ENCODE data around the gene ABHD2.
"Not testable (repeated sequence)": the region's sequence is repeated elsewhere in the genome, so short reads cannot be mapped to it uniquely, and the experiment has no call there.

ABHD2 gene

DNA sequence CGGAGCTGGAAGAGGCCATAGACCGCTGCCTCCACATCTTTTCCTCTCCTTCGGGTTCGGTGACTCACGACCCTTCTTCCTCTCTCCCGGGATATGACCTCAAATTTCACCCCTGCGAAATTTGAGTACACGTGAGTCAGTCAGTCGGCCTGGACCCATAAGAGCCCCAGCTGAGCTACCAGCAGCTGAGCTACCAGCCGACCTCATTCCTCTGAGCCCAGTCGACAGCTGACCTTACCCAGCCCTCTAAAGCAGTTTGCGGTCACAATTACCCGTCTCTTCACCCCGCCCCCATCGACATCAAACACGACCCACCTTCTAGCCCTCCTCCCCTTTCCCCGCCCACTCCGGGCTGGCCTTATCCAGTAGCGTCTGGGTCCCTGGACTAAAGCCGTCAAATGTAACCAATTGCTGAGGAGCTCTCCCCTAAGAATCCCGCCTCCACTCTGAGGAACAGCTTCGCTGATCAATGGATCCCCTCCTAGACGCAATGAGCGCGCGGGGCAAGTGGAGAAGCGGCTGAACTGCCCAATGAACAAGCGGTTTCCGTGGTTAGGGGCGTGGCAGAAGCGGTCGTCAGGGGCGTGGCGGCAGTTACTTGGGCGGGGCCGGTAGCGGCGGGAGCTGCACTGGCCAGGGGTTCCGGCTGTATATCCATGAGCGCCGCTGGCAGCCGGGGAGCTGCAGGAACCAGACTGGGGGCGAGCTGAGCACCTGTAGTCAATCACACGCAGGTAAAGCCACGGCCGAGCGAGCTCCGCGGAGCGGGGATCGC is at the start of gene ABHD2:
Gene ABHD2, plus strand, starts transcription at position 627 of the 775 bp plus-strand sequence. CDS start 27,872 bp downstream, outside the sequence.
- peak; percentile 96 for DNase-seq

DNA sequence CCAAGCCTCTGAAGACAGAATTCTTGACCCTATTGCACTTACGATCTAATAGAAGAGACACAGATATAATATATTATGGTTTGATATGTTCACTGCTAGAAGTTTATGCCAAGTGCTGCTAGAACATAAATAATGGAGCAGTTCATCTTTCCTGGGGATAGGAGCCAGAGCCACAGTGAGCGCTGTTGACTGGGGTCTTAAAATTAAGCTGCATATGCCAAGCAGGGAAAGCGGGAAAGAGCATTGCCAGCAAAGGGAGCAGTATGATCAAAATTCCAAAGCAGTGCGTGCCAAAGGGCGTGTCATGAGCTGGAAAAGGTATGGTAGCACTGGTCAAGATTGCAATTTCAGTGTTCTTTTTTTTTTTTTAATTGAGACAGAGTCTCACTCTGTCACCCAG is 49.1 kb upstream of the ABHD2 start:
- DNase-seq: no peak

GRCh38 chr15:89041507-89041906 is 46.7 kb upstream of the ABHD2 start:
- no peak for DNase-seq

- no peak for DNase-seq
Measured at GRCh38 chr15:89042387-89042786, 45.9 kb upstream of the ABHD2 start.

GRCh38 chr15:89043031-89044002 is 44.9 kb upstream of the ABHD2 start:
- no peak for DNase-seq

GRCh38 chr15:89049016-89049666 is 39.1 kb upstream of the ABHD2 start:
- not testable (repeated sequence) for DNase-seq

DNA sequence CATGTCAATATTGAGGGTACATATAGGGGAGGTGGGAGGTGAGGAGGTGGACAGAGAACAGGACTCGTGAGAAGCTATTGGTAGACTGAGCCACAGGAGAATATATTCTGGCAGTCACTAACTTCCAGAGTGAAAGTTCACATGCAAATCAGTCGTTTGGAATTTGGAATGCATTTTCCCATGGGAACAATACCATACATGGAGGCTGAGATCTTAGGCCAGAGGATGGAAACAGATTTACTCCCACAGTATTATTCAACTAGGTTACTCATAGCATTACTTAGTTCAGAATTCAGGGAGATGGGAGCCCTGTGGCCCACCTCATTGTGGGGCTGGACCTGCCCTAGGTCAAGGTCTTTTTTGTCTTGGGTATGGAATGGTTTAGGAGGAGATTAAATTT is 36.4 kb upstream of the ABHD2 start:
- DNase-seq: no peak

DNA sequence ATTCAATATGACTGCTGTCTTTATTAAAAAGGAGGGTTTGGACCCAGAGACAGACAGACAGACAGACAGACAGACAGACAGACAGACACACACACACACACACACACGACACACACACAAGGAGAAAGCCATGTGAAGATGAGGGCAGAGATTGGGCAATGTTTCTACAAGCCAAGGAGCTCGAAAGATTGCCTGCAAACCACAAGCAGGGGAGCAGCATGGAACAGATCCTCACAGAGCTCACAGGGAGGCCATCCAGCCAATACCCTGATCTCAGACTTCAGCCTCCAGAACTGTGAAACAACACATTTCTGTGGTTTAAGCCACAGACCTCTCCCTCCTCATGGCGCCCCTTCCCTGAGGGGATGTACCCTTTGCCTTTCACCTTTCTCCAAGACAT is 35.8 kb upstream of the ABHD2 start:
- no peak for DNase-seq

GRCh38 chr15:89054873-89055272 is 33.4 kb upstream of the ABHD2 start:
- no peak for DNase-seq

DNA sequence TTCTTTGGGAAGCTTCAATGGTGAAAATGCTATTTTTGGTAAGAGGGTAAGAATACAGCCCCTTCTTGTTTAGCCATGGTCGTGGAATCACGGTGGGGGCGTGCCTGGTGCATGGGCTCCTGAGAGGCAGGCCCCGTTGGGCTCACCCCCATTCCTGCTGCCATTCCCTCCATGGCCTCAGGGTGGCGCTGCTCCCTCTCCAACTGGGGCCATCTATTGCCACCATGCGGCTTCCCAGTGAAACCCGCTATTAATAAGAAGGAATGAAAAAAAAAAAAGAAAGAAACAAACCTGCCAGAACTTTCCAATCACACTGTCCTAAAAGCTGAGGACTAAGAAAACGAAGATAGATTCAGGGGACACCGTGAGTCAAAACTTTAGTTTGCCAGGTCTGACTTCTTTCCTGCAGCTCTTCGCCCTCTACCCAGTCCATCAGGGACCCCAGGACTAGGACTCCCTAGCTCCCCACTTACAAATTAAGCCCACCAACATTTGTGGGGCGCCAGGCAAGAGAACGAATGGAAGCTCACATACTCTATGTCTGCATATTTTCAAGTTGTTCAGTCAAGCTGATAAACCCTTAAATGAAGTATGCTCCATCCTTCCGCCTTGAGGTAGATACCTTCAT is 30.6 kb upstream of the ABHD2 start:
- peak; percentile 83 for DNase-seq

DNA sequence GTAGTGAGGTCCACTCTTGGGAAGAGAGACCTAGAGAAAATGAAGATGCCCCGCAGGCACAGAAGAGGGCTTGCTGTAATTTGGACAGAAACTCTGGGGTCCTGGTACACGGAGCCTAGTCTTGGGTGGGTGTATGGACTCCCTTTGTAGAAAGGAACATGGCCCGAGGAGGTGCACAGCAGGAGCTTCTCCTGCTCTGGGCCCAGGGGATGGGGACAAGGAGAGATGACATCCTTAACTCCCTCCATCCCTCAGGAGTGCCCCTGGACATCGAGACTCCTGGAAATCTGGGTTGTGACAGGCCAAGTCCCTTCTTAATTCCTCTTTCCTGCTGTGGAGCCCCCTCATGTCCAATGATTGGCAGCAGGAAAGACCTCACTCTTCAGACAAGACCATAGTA is 29.9 kb upstream of the ABHD2 start:
- no peak for DNase-seq

DNA sequence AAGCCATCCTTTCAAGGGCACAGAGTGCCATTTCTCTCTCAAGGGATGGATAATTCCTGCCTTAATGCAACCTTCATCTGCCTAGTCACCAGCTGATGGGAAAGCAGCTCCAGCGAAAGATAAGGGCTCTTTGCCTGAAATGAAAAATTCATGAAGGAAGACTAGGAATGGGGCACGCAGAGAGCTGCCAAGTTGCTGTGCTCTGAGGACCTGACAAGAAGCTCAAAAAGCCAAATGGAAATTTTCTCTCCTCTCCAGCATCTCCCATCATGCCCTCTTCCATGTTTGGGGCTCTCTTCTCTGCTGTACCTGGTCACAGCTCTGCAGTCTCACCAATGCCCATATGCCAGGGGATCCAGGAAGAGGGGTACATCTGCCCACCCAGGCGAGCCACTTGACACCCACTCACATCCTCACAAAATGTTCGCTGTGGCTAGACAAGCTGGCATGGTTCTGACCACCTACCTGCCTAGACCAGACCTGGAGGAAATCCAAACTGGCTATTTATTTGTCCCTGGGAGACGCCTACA is 29.3 kb upstream of the ABHD2 start:
- no peak for DNase-seq

- DNase-seq: no peak
Measured at GRCh38 chr15:89066280-89066679, 22.0 kb upstream of the ABHD2 start.

DNA sequence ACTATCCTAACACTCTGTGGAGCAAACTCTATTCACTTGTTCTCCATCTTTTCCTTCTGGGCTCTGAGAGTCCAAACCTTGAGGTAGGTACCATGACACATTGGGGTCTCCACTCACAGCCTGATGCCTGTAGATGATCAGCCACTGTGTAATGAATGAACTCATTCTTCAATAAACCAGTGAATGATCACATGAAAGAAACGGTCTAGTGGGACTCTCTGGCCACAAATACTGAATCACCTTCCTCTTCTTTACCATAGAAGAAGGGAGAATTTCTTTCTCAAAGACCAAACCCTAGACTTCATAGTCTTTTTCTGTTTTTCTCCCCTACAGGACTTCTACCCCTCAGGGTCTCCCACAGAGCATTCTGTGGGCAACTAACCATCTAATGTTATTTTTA is 20.5 kb upstream of the ABHD2 start:
- no peak for DNase-seq

GRCh38 chr15:89068325-89068784 is 19.9 kb upstream of the ABHD2 start:
- no peak for DNase-seq

- DNase-seq: no peak
Measured at GRCh38 chr15:89070197-89071124, 17.8 kb upstream of the ABHD2 start.

DNA sequence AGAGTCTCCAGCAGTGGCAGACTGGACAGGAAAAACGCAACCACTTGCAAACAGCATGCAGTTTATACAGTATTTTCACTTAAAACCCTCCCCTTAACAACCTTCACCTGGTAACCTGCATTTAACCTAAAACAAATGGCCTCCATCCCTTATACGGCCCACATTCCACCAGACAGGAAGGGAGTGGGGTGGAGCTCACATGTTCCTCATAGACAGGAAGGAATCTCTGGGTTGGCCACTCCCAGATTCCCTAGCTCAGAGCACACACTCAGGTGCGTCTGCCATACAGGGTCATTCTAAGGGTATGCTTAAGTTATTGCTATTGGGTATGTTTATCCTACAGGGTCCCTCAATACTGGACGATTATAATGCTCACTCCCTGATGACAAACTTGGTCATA is 16.8 kb upstream of the ABHD2 start:
- DNase-seq: no peak

DNA sequence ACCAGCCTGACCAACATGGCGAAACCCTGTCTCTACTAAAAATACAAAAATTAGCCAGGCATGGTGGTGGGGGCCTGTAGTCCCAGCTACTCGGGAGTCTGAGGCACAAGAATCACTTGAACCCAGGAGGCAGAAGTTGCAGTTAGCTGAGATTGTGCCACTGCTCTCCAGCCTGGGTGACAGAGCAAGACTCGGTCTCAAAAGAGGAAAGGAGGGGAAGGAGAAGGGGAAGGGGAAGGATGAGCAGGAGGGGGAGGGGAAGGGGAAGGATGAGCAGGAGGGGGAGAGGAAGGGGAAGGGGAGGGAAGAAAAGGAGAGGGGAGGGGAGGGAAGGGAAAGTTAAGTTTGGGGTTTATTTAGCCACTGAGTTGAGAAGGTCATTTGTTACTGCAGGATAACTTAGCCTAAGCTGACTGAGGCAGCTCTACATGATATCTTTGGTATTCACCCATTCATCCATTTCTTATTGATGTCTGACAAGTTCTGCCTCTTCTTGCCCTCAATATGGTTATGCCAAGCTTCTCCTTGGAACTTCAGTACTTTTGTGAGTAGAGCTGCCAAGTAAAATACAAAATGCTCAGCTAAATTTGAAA is 15.9 kb upstream of the ABHD2 start:
- no peak for DNase-seq

GRCh38 chr15:89074402-89075012 is 13.7 kb upstream of the ABHD2 start:
- no peak for DNase-seq

DNA sequence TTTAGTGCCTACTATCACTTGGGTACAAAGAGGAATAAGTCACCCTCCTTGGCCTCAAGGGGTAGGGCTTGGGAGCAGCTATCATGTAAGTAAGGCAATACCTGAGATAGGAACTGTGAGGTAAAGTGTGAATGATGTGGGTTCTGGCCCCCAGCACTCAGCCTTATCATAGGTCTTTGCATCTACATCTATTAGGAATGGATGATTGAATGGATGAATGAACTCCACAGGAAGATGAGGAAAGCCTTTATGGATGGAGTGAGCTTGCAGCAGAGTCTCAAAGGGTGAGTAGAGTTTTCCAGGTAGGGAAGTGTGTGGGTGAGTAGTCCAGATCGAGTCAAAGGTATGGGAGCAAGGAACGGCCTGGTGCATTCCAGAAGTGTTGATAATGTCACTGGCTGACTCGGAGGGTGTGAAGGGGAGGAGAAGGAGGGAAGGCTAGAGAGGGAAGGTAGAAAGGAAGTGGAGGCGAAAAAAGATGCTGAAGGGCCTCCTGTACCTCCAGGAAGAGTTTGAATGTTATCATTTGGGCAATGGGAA is 13.1 kb upstream of the ABHD2 start:
- DNase-seq: no peak
